NCI-H1930 (cell line): ENCODE measurements around the gene DRAM1.
A peak's percentile ranks its signal among the peaks of the same experiment; 100 is the strongest.
"Not testable (repeated sequence)": the region's sequence is repeated elsewhere in the genome, so short reads cannot be mapped to it uniquely, and the experiment has no call there.

Experiments
- DNase-seq, 2 experiments: peaks; one replicate each; lab custom pipeline; 2025; lab: John Stamatoyannopoulos, UW

DRAM1 gene

GRCh38 chr12:101876861-101877805 is at the start of gene DRAM1:
DRAM1 (plus strand) TSS chr12:101877580; CDS start chr12:101877790, 210 bp downstream.
- peak; percentile 49 to 50 for DNase-seq

GRCh38 chr12:101828463-101829196 is 48.8 kb upstream of the DRAM1 start:
- DNase-seq: no peak

GRCh38 chr12:101829639-101830366 is 47.6 kb upstream of the DRAM1 start:
- no peak for DNase-seq

- DNase-seq: peak; percentile 84
Observed at GRCh38 chr12:101830367-101831325, 46.7 kb upstream of the DRAM1 start, which contains the start of gene GNPTAB. GNPTAB (minus strand) TSS chr12:101830959; CDS start chr12:101830675, 284 bp downstream.

- DNase-seq: no peak
Observed at GRCh38 chr12:101832030-101832429, 45.4 kb upstream of the DRAM1 start.

- DNase-seq: no peak
Observed at GRCh38 chr12:101838628-101839323, 38.6 kb upstream of the DRAM1 start.

- peak in 1 of 2 experiments; percentile 34 for DNase-seq
Observed at GRCh38 chr12:101839324-101840283, 37.8 kb upstream of the DRAM1 start.

- no peak for DNase-seq
Observed at GRCh38 chr12:101841069-101841468, 36.3 kb upstream of the DRAM1 start.

- DNase-seq: no peak
Observed at GRCh38 chr12:101845137-101845711, 32.2 kb upstream of the DRAM1 start.

GRCh38 chr12:101847325-101847724 is 30.1 kb upstream of the DRAM1 start:
- no peak for DNase-seq

- no peak for DNase-seq
Observed at GRCh38 chr12:101850199-101850598, 27.2 kb upstream of the DRAM1 start.

GRCh38 chr12:101852998-101853397 is 24.4 kb upstream of the DRAM1 start:
- no peak for DNase-seq

- DNase-seq: no peak
Observed at GRCh38 chr12:101854747-101855146, 22.6 kb upstream of the DRAM1 start.

- DNase-seq: no peak
Observed at GRCh38 chr12:101855364-101855884, 22.0 kb upstream of the DRAM1 start.

GRCh38 chr12:101855976-101856375 is 21.4 kb upstream of the DRAM1 start:
- DNase-seq: no peak

GRCh38 chr12:101856614-101857013 is 20.8 kb upstream of the DRAM1 start:
- DNase-seq: not testable (repeated sequence)

- no peak for DNase-seq
Observed at GRCh38 chr12:101857043-101857558, 20.3 kb upstream of the DRAM1 start.

GRCh38 chr12:101858361-101858760 is 19.0 kb upstream of the DRAM1 start:
- DNase-seq: no peak
